Fibroblast of villous mesenchyme (primary cell): ENCODE data around the gene CYB5RL. TPM values are rescaled to one million over a fixed set of nuclear protein-coding genes. Genes with fewer than 3 reads are reported as not detected.

Experiments
- DNase-seq: peaks from one replicate; pipeline ENCODE4 v3.0.0-alpha.2; 2010; ENCODE audit warnings: low read depth
- H3K4me3 ChIP-seq: 2 replicates; pipeline ENCODE4 v1.5.1; 2011; ENCODE audit warnings: low read depth, mild to moderate bottlenecking, low read length
- total RNA-seq: library from RNA; depleted of rRNA; stranded (reverse); fragments of >200 nt; gene quantifications from 2 replicates; pipeline ENCODE4 v1.2.3, GENCODE V29; 2012
- TF ChIP-seq, protein P1 (sequence below): IDR thresholded peaks from 2 replicates; pipeline ENCODE4 v1.5.1; 2012; ENCODE audit warnings: low read depth, mild to moderate bottlenecking, low read length; ENCODE audit not compliant: insufficient read depth

CYB5RL gene
- total RNA-seq, 1 donor: 4.3 TPM

DNA sequence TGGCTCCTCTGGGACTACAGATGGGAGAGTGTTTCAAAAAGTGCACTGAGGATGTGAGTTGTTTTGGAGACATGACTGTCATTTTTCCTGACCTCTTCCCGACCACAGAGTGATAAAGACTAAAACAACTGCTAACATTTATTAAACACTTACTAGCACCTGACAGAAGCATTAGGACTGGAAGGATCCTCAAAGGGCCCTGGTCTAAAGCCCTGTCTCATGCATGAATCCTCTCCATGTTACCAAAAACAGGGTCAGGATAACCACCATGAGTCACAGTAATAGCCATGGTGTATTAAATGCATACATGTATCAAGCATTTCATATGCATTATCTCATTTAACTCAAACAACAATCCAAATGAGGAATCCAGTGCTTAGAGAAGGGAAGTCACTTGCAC, 11.5 kb downstream of the CYB5RL start:
- no peak overlapping the region for H3K4me3 ChIP-seq
- DNase-seq: no peak
- TF ChIP-seq, protein P1, sequence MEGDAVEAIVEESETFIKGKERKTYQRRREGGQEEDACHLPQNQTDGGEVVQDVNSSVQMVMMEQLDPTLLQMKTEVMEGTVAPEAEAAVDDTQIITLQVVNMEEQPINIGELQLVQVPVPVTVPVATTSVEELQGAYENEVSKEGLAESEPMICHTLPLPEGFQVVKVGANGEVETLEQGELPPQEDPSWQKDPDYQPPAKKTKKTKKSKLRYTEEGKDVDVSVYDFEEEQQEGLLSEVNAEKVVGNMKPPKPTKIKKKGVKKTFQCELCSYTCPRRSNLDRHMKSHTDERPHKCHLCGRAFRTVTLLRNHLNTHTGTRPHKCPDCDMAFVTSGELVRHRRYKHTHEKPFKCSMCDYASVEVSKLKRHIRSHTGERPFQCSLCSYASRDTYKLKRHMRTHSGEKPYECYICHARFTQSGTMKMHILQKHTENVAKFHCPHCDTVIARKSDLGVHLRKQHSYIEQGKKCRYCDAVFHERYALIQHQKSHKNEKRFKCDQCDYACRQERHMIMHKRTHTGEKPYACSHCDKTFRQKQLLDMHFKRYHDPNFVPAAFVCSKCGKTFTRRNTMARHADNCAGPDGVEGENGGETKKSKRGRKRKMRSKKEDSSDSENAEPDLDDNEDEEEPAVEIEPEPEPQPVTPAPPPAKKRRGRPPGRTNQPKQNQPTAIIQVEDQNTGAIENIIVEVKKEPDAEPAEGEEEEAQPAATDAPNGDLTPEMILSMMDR: no peak

DNA sequence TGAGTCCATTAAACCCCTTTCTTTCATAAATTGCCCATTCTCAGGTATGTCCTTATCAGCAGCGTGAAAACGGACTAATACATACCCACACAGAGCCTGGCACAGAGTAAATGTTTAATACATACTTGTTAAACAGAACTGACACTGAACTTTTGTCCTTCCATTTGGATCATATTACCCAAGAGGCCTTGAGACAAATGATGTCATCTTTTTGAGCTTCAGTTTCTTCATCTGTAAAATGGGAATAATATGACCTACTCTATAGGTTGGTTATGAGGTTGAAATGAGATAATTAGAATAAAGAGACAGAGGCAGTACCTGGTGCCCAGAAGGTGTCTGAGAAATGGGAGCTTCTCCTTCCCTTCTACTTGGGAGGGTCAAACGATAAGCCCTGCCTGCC, 13.8 kb downstream of the CYB5RL start:
- DNase-seq: no peak
- H3K4me3 ChIP-seq: no peak overlapping the region
- TF ChIP-seq, protein P1: no peak

DNA sequence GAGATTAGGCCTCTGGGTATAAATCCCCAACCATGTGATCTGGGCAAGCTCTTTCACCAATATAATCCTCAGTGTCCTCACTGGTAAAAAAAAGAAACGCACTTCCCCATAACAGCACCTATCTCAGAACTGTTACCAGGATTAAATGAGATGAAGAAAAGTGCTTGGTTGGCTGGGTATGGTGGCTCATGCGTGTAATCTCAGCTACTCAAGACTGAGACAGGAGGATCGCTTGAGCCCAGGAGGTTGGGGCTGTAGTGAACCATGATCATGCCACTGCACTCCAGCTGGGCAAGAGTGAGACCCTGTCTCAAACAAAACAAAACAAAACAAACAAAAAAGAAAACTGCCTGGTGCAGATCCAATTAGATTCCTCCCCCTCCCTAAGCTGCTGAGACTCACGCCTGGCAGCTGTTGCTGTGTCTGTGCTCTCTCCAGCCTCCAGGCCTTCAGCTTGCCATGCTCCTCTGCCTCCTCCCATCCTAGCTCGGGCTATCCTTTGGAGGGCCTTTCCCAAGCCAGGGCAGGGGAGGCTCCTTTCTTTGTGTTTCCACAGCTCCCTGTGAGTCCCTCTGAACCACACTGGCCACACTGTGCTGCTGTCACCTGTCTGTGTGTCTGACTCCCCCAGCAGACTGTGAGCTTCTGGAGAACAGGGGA, 19.0 kb downstream of the CYB5RL start:
- TF ChIP-seq, protein P1: no peak
- DNase-seq: no peak
- H3K4me3 ChIP-seq: no peak overlapping the region

DNA sequence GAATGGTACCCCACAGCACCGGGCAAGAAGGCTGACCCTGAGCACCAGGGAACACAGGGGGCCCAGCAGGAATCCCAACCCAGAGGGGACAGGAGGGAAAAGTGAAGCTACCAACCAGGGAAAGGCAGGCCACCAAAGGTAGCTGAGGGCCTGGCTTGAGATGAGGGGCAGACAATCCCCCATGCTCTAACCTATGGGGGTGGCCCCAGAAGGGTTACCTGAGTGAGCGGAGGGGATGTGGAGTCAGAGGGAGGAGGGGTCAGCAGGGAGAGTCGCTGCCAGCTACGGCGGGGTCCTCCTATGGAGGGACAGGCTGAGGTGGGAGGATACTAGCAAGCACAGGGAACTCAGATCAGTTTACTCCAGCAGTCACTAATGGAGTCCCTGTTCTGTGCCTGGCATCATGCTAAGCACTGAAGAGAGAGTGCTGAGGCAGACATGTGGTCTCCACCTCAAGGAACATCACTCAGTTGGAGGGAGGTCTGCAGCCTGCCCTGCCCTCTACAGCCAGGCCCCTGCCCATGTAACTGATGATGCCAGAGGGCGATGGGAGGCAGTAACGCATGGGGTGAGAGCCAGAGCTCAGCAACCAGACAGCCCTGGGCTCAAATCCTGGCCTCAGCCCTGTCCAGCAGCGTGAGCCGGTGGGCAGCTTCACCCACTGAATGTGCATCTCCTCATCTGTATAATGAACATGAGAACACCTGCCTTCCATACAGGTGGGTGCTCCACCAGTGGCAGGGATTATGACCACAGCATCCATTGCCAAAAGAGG, 21.3 kb downstream of the CYB5RL start:
- no peak for DNase-seq
- H3K4me3 ChIP-seq: no peak overlapping the region
- TF ChIP-seq, protein P1: no peak

DNA sequence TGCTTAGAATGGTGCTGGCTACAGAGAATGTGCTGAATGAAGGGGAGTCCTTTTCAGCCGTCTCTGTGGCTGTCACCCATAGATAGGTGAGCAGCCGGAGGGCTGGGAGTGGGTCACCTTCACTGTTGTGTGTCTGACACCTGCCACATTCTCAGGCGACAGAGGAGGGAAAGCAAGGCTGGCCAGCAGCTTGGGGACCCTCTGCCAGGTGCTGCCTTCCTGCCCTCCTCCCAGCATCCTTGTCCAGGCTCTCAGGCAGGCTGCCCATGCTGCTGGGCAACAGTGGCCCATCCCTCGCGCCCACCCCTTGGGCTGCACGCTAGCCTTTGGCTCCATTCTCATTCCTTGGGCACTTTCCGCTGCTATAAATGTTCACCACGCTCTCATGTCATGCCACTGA, 22.1 kb downstream of the CYB5RL start:
- DNase-seq: no peak
- TF ChIP-seq, protein P1: no peak
- H3K4me3 ChIP-seq: no peak overlapping the region

DNA sequence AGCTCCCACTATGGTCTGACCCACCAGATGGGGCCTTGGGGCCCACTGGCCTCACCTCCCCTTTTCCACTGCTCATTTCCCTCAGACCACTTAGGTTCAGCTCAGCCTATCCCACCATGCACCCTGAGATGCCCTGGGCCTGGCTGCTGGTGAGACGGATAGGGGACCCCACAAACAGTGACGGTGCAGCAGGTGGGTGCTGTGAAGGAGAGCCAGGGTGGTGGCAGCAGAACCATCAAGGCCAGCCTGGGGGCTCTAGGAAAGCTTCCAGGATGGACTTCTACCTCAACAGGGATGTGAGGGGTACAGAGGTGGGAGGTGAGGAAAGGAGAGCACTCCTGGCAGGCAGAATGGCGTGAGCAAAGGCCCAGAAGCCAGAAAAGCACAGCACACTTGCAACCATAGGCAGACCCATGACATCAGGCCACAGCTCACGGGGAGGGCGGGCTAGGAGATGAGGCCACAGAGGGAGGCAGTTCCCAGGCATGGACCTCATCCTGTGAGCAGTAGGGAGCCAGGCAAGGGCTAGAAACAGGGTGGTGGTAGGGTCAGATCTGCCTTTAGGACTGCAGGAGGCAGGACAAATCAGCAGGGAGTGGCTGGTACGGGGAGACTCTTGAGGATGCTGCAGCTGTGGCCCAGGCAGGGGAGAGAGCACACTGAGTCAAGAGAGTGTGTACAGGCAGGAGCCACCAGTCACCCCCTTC, 23.1 kb downstream of the CYB5RL start:
- TF ChIP-seq, protein P1: no peak
- no peak overlapping the region for H3K4me3 ChIP-seq
- DNase-seq: no peak
